ENCODE measurements around the gene IL9.
"Not testable (repeated sequence)": the region's sequence is repeated elsewhere in the genome, so short reads cannot be mapped to it uniquely, and the experiment has no call there.

Gene IL9

GRCh38 chr5:135864503-135865435 is 30.9 kb downstream of the IL9 start:
- no peak for DNase-seq

- no peak for DNase-seq
Observed at GRCh38 chr5:135862744-135863143, 32.9 kb downstream of the IL9 start.

GRCh38 chr5:135862086-135862485 is 33.6 kb downstream of the IL9 start:
- DNase-seq, result no peak

GRCh38 chr5:135861641-135862040 is 34.0 kb downstream of the IL9 start:
- DNase-seq, result no peak

- DNase-seq, result no peak
Observed at GRCh38 chr5:135859641-135860040, 36.0 kb downstream of the IL9 start.

GRCh38 chr5:135859186-135859585 is 36.5 kb downstream of the IL9 start:
- DNase-seq, result not testable (repeated sequence)

GRCh38 chr5:135857630-135858311 is 37.9 kb downstream of the IL9 start:
- no peak for DNase-seq

- no peak for DNase-seq
Observed at GRCh38 chr5:135851915-135852845, 43.5 kb downstream of the IL9 start.

GRCh38 chr5:135851186-135851914 is 44.3 kb downstream of the IL9 start:
- no peak for DNase-seq

- DNase-seq, result no peak
Observed at GRCh38 chr5:135850671-135851070, 45.0 kb downstream of the IL9 start.

- DNase-seq, result no peak
Observed at GRCh38 chr5:135850231-135850630, 45.4 kb downstream of the IL9 start.

- no peak for DNase-seq
Observed at GRCh38 chr5:135847976-135848375, 47.7 kb downstream of the IL9 start.

GRCh38 chr5:135846311-135846710 is 49.3 kb downstream of the IL9 start:
- DNase-seq, result no peak

GRCh38 chr5:135843571-135844337 is 51.9 kb downstream of the IL9 start:
- DNase-seq, result no peak

- DNase-seq, result no peak
Observed at GRCh38 chr5:135842737-135843136, 52.9 kb downstream of the IL9 start.

Measured in NCI-H510A (cell line).